Activated naive CD4-positive, alpha-beta T cell treated with anti-CD3 and anti-CD28 coated beads, Interleukin-2, amount 10 ng/mL, durations not matched to agents 7 days and 5 days (primary cell): ENCODE results near the gene AGAP1.
A peak's percentile ranks its signal among the peaks of the same experiment; 100 is the strongest.

Source experiments
- CTCF ChIA-PET: fragments of 350-600 bp; sonication (Branson Sonifier 250); formaldehyde crosslinking; loops from one replicate; lab custom pipeline; 2021; ENCODE audit warnings: antibody characterized with exemption; lab: Charles Lee
- DNase-seq: peaks from one replicate; pipeline ENCODE4 v3.0.0-alpha.2; 2020
- H3K27ac Mint-ChIP-seq: one replicate; pipeline ENCODE4 v1.8.0; 2021; ENCODE audit warnings: mild to moderate bottlenecking, moderate library complexity, mixed read lengths
- H3K27me3 Mint-ChIP-seq: one replicate; pipeline ENCODE4 v1.8.0; 2021; ENCODE audit warnings: mild to moderate bottlenecking, mixed read lengths
- H3K36me3 Mint-ChIP-seq: one replicate; pipeline ENCODE4 v1.8.0; 2021; ENCODE audit warnings: mixed read lengths
- H3K4me1 Mint-ChIP-seq: one replicate; pipeline ENCODE4 v1.8.0; 2021; ENCODE audit warnings: mixed read lengths
- H3K4me3 Mint-ChIP-seq: one replicate; pipeline ENCODE4 v1.8.0; 2021; ENCODE audit warnings: mild to moderate bottlenecking, moderate library complexity, mixed read lengths
- H3K9me3 Mint-ChIP-seq: one replicate; pipeline ENCODE4 v1.8.0; 2021; ENCODE audit warnings: mixed read lengths

The AGAP1 gene

GRCh38 chr2:235740821-235741220, 247.0 kb downstream of the AGAP1 start:
- DNase-seq, result no peak
- CTCF ChIA-PET, result no interaction called here
- H3K36me3 Mint-ChIP-seq, result no peaks in the 10 kb centered on the region

GRCh38 chr2:235744161-235744560, 250.3 kb downstream of the AGAP1 start:
- CTCF ChIA-PET, result interaction anchor here (1.3 to 5.2 kb wide), 2 partner anchors 150 to 1199 kb away, joined by 3 to 60 read pairs; no protein-coding TSS in a partner anchor
- H3K36me3 Mint-ChIP-seq, result no peaks in the 10 kb centered on the region
- no peak overlapping the region for H3K27ac Mint-ChIP-seq
- no peaks in the 10 kb centered on the region for H3K4me1 Mint-ChIP-seq
- H3K4me3 Mint-ChIP-seq, result no peak overlapping the region
- peaks cover 2% of the 10 kb centered on the region for H3K27me3 Mint-ChIP-seq
- H3K9me3 Mint-ChIP-seq, result no peaks in the 10 kb centered on the region
- no peak for DNase-seq

More at GRCh38 chr2:235740821-235741220, 247.0 kb downstream of the AGAP1 start:
- H3K27ac Mint-ChIP-seq, result no peak overlapping the region
- H3K4me3 Mint-ChIP-seq, result no peak overlapping the region
- H3K9me3 Mint-ChIP-seq, result no peaks in the 10 kb centered on the region
- H3K4me1 Mint-ChIP-seq, result no peaks in the 10 kb centered on the region
- no peaks in the 10 kb centered on the region for H3K27me3 Mint-ChIP-seq

GRCh38 chr2:235745597-235745996, 251.8 kb downstream of the AGAP1 start:
- H3K27me3 Mint-ChIP-seq, result peaks cover 8% of the 10 kb centered on the region
- no peaks in the 10 kb centered on the region for H3K36me3 Mint-ChIP-seq
- CTCF ChIA-PET, result interaction anchor here (0.6 to 5.2 kb wide), 14 partner anchors 10 to 1191 kb away, joined by 3 to 60 read pairs (median 4); no protein-coding TSS in a partner anchor
- H3K9me3 Mint-ChIP-seq, result no peaks in the 10 kb centered on the region
- H3K4me1 Mint-ChIP-seq, result no peaks in the 10 kb centered on the region
- no peak overlapping the region for H3K27ac Mint-ChIP-seq
- no peak overlapping the region for H3K4me3 Mint-ChIP-seq
- DNase-seq, result no peak

- no peaks in the 10 kb centered on the region for H3K36me3 Mint-ChIP-seq
- no peaks in the 10 kb centered on the region for H3K9me3 Mint-ChIP-seq
- H3K27me3 Mint-ChIP-seq, result peaks cover 8% of the 10 kb centered on the region
- H3K4me3 Mint-ChIP-seq, result no peak overlapping the region
- no peak overlapping the region for H3K27ac Mint-ChIP-seq
- CTCF ChIA-PET, result interaction anchor here (0.6 to 5.2 kb wide), 15 partner anchors 10 to 630 kb away, joined by 3 to 60 read pairs (median 4); no protein-coding TSS in a partner anchor
- H3K4me1 Mint-ChIP-seq, result no peaks in the 10 kb centered on the region
- DNase-seq, result peak; percentile 64
Measured at GRCh38 chr2:235746257-235746934, 252.6 kb downstream of the AGAP1 start.

GRCh38 chr2:235747001-235747785, 253.3 kb downstream of the AGAP1 start:
- peaks cover 11% of the 10 kb centered on the region for H3K27me3 Mint-ChIP-seq
- DNase-seq, result no peak
- H3K4me1 Mint-ChIP-seq, result no peaks in the 10 kb centered on the region
- CTCF ChIA-PET, result interaction anchor here (1.0 to 5.2 kb wide), 7 partner anchors 9 to 613 kb away, joined by 3 to 60 read pairs (median 5); no protein-coding TSS in a partner anchor
- no peaks in the 10 kb centered on the region for H3K9me3 Mint-ChIP-seq
- no peak overlapping the region for H3K4me3 Mint-ChIP-seq
- no peak overlapping the region for H3K27ac Mint-ChIP-seq
- H3K36me3 Mint-ChIP-seq, result no peaks in the 10 kb centered on the region

- Mint-ChIP-seq H3K4me1 (no peaks in the 10 kb centered on the region), H3K27ac (no peak overlapping the region), H3K36me3 (no peaks in the 10 kb centered on the region), H3K27me3 (peaks cover 11% of the 10 kb centered on the region), H3K4me3 (no peak overlapping the region), H3K9me3 (no peaks in the 10 kb centered on the region)
- DNase-seq, result no peak
- CTCF ChIA-PET, result interaction anchor here (1.0 to 5.2 kb wide), 2 partner anchors 150 to 154 kb away, joined by 3 to 60 read pairs; no protein-coding TSS in a partner anchor
Measured at GRCh38 chr2:235747786-235748091, 253.9 kb downstream of the AGAP1 start.

GRCh38 chr2:235749121-235749770, 255.4 kb downstream of the AGAP1 start:
- no peaks in the 10 kb centered on the region for H3K4me1 Mint-ChIP-seq
- no peaks in the 10 kb centered on the region for H3K9me3 Mint-ChIP-seq
- H3K36me3 Mint-ChIP-seq, result no peaks in the 10 kb centered on the region
- H3K4me3 Mint-ChIP-seq, result no peak overlapping the region
- H3K27ac Mint-ChIP-seq, result no peak overlapping the region
- peaks cover 11% of the 10 kb centered on the region for H3K27me3 Mint-ChIP-seq
- no peak for DNase-seq
- CTCF ChIA-PET, result interaction anchor here (5.2 kb wide), 1 partner anchor 155 kb away, joined by 60 read pairs; no protein-coding TSS in a partner anchor

GRCh38 chr2:235749771-235750160, 255.9 kb downstream of the AGAP1 start:
- Mint-ChIP-seq H3K9me3 (no peaks in the 10 kb centered on the region), H3K36me3 (no peaks in the 10 kb centered on the region), H3K4me1 (no peaks in the 10 kb centered on the region), H3K27ac (no peak overlapping the region), H3K4me3 (no peak overlapping the region), H3K27me3 (peaks cover 11% of the 10 kb centered on the region)
- DNase-seq, result no peak
- CTCF ChIA-PET, result interaction anchor here (5.2 kb wide), 1 partner anchor 156 kb away, joined by 60 read pairs; no protein-coding TSS in a partner anchor

GRCh38 chr2:235752846-235753245, 259.0 kb downstream of the AGAP1 start:
- Mint-ChIP-seq H3K9me3 (no peaks in the 10 kb centered on the region), H3K27me3 (peaks cover 11% of the 10 kb centered on the region), H3K27ac (no peak overlapping the region), H3K4me1 (no peaks in the 10 kb centered on the region), H3K4me3 (no peak overlapping the region), H3K36me3 (no peaks in the 10 kb centered on the region)
- DNase-seq, result no peak
- CTCF ChIA-PET, result no interaction called here

- H3K4me3 Mint-ChIP-seq, result no peak overlapping the region
- CTCF ChIA-PET, result no interaction called here
- H3K4me1 Mint-ChIP-seq, result no peaks in the 10 kb centered on the region
- H3K9me3 Mint-ChIP-seq, result no peaks in the 10 kb centered on the region
- no peak overlapping the region for H3K27ac Mint-ChIP-seq
- no peak for DNase-seq
- H3K27me3 Mint-ChIP-seq, result peaks cover 5% of the 10 kb centered on the region
- H3K36me3 Mint-ChIP-seq, result no peaks in the 10 kb centered on the region
Measured at GRCh38 chr2:235754357-235755207, 260.7 kb downstream of the AGAP1 start.

- Mint-ChIP-seq H3K27ac (no peak overlapping the region), H3K4me1 (no peaks in the 10 kb centered on the region), H3K27me3 (peaks cover 3% of the 10 kb centered on the region), H3K4me3 (no peak overlapping the region), H3K9me3 (no peaks in the 10 kb centered on the region), H3K36me3 (no peaks in the 10 kb centered on the region)
- DNase-seq, result no peak
- CTCF ChIA-PET, result interaction anchor here (1.0 kb wide), 1 partner anchor 10 kb away, joined by 5 read pairs; no protein-coding TSS in a partner anchor
Measured at GRCh38 chr2:235756491-235756890, 262.6 kb downstream of the AGAP1 start.

GRCh38 chr2:235757212-235757611, 263.4 kb downstream of the AGAP1 start:
- no peaks in the 10 kb centered on the region for H3K9me3 Mint-ChIP-seq
- CTCF ChIA-PET, result interaction anchor here (1.3 to 1.8 kb wide), 2 partner anchors 9 to 11 kb away, joined by 4 read pairs; no protein-coding TSS in a partner anchor
- DNase-seq, result no peak
- no peak overlapping the region for H3K27ac Mint-ChIP-seq
- no peak overlapping the region for H3K4me3 Mint-ChIP-seq
- H3K27me3 Mint-ChIP-seq, result no peaks in the 10 kb centered on the region
- no peaks in the 10 kb centered on the region for H3K4me1 Mint-ChIP-seq
- H3K36me3 Mint-ChIP-seq, result no peaks in the 10 kb centered on the region

GRCh38 chr2:235757640-235758039, 263.8 kb downstream of the AGAP1 start:
- H3K36me3 Mint-ChIP-seq, result no peaks in the 10 kb centered on the region
- H3K27ac Mint-ChIP-seq, result no peak overlapping the region
- H3K9me3 Mint-ChIP-seq, result no peaks in the 10 kb centered on the region
- H3K27me3 Mint-ChIP-seq, result no peaks in the 10 kb centered on the region
- no peaks in the 10 kb centered on the region for H3K4me1 Mint-ChIP-seq
- H3K4me3 Mint-ChIP-seq, result no peak overlapping the region
- DNase-seq, result no peak
- CTCF ChIA-PET, result interaction anchor here (1.3 to 1.8 kb wide), 2 partner anchors 8 to 11 kb away, joined by 4 read pairs; no protein-coding TSS in a partner anchor
